ENCODE data around the gene PPT2. TPM values are rescaled to one million over a fixed set of nuclear protein-coding genes. Genes with fewer than 3 reads are reported as not detected.
"Not testable (repeated sequence)": the region's sequence is repeated elsewhere in the genome, so short reads cannot be mapped to it uniquely, and the experiment has no call there.

The PPT2 gene
- total RNA-seq, 6 experiments from 2014 or later = 6.4 to 16.0 (median 8.9) TPM

DNA sequence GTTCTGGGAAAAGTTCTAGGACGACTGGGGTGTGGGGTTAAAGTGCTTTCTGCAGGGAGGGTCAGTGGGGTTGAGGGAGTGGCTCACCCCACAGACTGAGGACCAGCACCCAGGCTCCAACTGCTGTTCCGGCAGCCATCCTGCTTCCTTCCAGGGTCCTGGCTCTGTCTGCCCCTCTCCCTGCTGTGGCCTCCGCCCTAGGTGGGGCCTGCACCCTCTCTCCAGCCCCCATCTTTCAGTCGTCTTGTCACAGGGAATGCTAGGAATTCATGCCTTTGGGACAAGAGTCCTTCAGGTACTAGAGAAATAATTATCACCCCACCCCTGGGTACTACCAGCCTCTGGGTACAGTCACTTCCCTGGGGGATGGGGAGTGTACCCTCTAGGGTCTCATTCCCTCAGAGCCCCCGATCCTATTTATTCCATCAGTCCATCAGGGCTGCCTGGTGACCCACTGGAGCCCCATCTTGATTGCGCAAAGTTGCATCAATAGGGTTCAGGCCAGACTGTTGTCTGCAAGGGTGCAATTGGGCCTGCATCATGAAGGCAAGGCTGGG lies 30.2 kb downstream of the PPT2 start, which contains the start of gene AGER:
Gene AGER, minus strand, starts transcription at position 170 of the 557 bp plus-strand sequence. Its CDS starts 31 bp downstream, at position 139.
- ATAC-seq = no peak
- Histone ChIP-seq H3K4me3 (no peak within 1 kb of the TSS), H3K36me3 (peaks cover 0 to 7% (median 0%) of the 10 kb centered on the region in 4 donors), H3K27ac (peak within 1 kb of the TSS in 1 of 3 donors; percentile 33), H3K27me3 (no peaks in the 10 kb centered on the region), H3K4me1 (peaks cover 0 to 5% (median 0%) of the 10 kb centered on the region in 4 donors), H3K9me3 (no peaks in the 10 kb centered on the region)
- DNase-seq = no peak
- 57% methylated on average over 2 of the region's 6 CpGs for WGBS (ENCODE audit: insufficient coverage, low coverage, low lambda C conversion rate, missing lambda C conversion rate)
- TF ChIP-seq, protein P1, sequence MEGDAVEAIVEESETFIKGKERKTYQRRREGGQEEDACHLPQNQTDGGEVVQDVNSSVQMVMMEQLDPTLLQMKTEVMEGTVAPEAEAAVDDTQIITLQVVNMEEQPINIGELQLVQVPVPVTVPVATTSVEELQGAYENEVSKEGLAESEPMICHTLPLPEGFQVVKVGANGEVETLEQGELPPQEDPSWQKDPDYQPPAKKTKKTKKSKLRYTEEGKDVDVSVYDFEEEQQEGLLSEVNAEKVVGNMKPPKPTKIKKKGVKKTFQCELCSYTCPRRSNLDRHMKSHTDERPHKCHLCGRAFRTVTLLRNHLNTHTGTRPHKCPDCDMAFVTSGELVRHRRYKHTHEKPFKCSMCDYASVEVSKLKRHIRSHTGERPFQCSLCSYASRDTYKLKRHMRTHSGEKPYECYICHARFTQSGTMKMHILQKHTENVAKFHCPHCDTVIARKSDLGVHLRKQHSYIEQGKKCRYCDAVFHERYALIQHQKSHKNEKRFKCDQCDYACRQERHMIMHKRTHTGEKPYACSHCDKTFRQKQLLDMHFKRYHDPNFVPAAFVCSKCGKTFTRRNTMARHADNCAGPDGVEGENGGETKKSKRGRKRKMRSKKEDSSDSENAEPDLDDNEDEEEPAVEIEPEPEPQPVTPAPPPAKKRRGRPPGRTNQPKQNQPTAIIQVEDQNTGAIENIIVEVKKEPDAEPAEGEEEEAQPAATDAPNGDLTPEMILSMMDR (IDR thresholded peaks at IDR 0.05) = no peak
- no peak for TF ChIP-seq POLR2A (IDR thresholded peaks at IDR 0.05)
- intact Hi-C loops (cut with DNase I) = no loop called here

DNA sequence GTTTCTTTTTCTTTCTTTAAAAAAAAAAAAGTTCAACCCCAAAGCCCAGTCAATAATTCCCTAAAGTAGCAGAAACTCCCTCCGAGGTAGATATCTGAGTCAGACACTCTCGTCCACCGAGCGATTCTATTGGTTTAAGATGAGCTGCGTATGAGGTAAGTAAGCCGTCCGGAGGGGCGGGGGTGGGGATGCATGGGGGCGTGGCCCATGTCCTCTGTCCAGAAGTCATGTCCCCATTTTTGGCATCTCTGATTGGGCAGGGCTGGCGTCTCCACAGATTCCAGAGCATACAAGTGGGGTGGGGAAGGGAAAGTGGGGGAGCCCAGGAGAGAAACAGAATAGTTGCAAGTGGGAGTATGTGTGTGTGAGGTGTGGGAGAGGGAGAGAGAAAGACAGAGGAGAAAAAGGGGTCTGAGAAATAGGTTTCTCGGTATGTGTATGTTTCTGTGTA lies 31.8 kb downstream of the PPT2 start:
- DNase-seq (peak in 2 of 3 donors; percentile 75), ATAC-seq (peak; percentile 30 to 63 (median 50))
- H3K4me3 ChIP-seq; H3K9me3 ChIP-seq; H3K36me3 ChIP-seq; H3K4me1 ChIP-seq; intact Hi-C loops (cut with DNase I); H3K27me3 ChIP-seq: not testable (repeated sequence)
- H3K27ac ChIP-seq = peak overlapping the region in 1 of 3 donors; percentile 28
- 29% methylated on average over 10 of the region's 11 CpGs for WGBS (ENCODE audit: insufficient coverage, low coverage, low lambda C conversion rate, missing lambda C conversion rate)

DNA sequence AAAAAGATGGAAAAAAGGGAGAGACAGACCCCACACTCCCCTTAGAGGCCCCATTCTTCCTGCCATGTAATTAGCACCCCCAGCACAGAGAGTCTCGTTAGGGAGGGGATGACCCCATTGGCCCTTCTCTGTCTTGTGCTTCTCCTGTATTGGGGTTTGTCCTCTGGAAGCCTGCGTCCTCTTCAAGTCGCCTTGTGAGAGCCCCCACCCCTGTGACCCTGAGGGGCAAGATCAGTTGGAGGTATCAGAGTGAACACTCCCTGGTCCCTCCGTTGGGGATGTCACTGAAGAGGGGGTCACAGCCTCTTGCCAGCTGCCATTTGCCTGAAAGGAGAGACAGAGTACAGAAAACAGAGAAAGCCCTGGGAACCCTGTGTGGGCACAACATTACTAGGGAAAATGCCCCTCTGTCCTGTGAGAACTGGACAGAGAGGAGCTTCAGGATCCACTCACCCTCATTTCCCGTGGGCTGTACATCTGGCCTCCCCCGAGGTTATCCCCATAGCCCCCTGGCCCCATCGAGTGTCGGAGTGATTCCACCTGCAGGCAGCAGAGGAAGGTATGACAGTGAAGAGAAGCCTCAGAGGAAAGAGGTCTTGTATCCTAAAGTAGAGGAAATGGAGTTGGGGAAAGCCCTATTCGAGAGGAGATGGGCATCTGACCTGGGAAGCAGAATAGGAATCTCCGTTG lies 32.4 kb downstream of the PPT2 start:
- intact Hi-C loops (cut with DNase I); H3K4me3 ChIP-seq; H3K27me3 ChIP-seq; DNase-seq; ATAC-seq; H3K9me3 ChIP-seq; H3K36me3 ChIP-seq; H3K4me1 ChIP-seq: not testable (repeated sequence)
- peak overlapping the region in 1 of 3 donors; percentile 28 for H3K27ac ChIP-seq
- WGBS (ENCODE audit: insufficient coverage, low coverage, low lambda C conversion rate, missing lambda C conversion rate) = 63% methylated on average over 7 of the region's 10 CpGs

DNA sequence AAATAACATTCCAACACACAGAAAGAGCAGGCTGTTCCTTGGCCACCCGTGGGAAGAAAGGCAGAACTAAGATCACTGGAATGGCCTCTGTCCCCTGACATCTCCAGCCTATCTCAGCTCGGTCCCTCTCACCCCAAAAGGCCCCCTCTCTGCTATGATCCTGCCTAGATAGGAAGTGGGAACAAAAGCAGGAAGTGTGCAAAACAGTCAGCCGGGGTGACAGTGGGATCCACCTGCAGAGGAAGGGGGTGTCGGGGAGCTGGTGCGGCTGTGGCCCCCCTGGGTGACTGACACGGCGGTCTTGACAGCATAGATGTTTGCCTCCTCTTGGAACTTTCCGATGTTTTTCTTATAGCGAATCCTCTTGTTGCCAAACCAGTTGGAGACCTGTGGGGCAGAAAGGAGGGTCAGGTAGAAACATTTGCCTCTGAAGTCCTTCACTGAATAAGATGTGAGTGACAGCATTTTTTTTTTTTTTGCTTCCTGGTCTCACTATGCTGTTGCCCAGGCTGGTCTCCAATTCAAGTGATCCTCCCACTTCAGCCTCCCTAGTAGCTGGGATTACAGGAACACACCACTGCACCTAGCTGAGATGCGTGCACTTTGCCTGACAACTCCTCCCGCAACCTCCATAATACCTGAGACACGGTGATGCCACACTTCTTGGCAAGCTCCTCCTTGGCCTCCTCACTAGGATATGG lies 33.2 kb downstream of the PPT2 start:
- DNase-seq = no peak
- Histone ChIP-seq H3K36me3 (peaks cover 0 to 3% (median 0%) of the 10 kb centered on the region in 4 donors), H3K27ac (no peak overlapping the region)

DNA sequence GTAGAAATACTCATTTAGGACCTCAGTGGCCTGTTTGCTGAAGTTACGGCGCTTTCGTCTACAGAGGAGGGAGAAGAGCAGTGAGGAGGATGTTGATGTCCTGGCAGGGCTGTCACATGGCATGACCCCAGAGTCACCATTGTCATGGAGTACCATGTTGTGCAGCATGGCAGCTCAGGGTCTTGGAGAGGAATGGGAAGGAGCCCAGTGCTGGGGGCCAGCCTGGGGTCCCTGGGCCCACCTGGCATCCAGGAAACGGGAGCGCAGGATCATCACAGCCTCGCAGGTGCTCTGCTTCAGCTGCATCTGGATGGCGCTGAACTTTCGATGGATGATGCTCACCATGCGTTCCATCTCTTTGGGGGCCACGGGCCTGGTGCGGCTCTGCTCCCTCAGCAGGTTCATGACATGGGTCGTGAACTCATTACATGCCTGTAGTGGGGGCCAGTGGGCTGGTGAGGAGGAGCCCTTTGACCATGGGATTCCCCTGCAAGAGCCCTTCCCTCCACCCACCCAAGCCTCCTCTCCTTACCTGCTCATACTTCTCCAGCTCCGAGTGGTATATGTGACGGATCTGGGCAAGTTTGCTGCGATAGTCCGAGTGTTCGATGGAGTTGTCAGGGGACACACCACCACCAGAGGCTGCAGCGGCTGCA lies 33.9 kb downstream of the PPT2 start:
- DNase-seq; H3K36me3 ChIP-seq; intact Hi-C loops (cut with DNase I); H3K9me3 ChIP-seq; H3K27me3 ChIP-seq; H3K4me1 ChIP-seq; ATAC-seq; H3K27ac ChIP-seq; H3K4me3 ChIP-seq: not testable (repeated sequence)
- 82% methylated on average over 7 of the region's 18 CpGs for WGBS (ENCODE audit: insufficient coverage, low coverage, low lambda C conversion rate, missing lambda C conversion rate)

More for the DNA sequence above, 33.2 kb downstream of the PPT2 start:
- TF ChIP-seq, protein P1 (IDR thresholded peaks at IDR 0.05) = no peak
- TF ChIP-seq POLR2A (IDR thresholded peaks at IDR 0.05) = no peak
- intact Hi-C loops (cut with DNase I) = no loop called here
- Histone ChIP-seq H3K4me1 (peaks cover 0 to 6% (median 2%) of the 10 kb centered on the region in 4 donors), H3K4me3 (no peak overlapping the region), H3K9me3 (no peaks in the 10 kb centered on the region), H3K27me3 (no peaks in the 10 kb centered on the region)
- WGBS (ENCODE audit: insufficient coverage, low coverage, low lambda C conversion rate, missing lambda C conversion rate) = 49% methylated on average over 6 of the region's 12 CpGs
- ATAC-seq = no peak

Measured in right lobe of liver (tissue), 6 donors.